Fibroblast of lung (primary cell): ENCODE results near the gene COG8. TPM values are rescaled to one million over a fixed set of nuclear protein-coding genes. Genes with fewer than 3 reads are reported as not detected.

Experiments used
- DNase-seq, 2 donors: peaks; one replicate each; pipeline versions ENCODE4 v3.0.0 to v3.0.0-alpha.2; 2010; ENCODE audit warnings: low read depth in 2 of 2
- H2AFZ ChIP-seq: 2 replicates; pipeline ENCODE4 v1.5.1; 2012; ENCODE audit warnings: low read length, control low read depth, inconsistent platforms
- H3K27ac ChIP-seq: 2 replicates; pipeline ENCODE4 v1.5.1; 2011; ENCODE audit warnings: low read length, control low read depth; ENCODE audit not compliant: insufficient read depth
- H3K27me3 ChIP-seq: 2 replicates; pipeline ENCODE4 v1.5.1; 2011; ENCODE audit warnings: mild to moderate bottlenecking, low read length; ENCODE audit not compliant: control insufficient read depth, insufficient read depth
- H3K36me3 ChIP-seq: 2 replicates; pipeline ENCODE4 v1.5.1; 2011; ENCODE audit warnings: low read length; ENCODE audit not compliant: control insufficient read depth, insufficient read depth
- H3K4me1 ChIP-seq: 2 replicates; pipeline ENCODE4 v1.5.1; 2011; ENCODE audit warnings: low read length; ENCODE audit not compliant: control insufficient read depth, insufficient read depth; ENCODE audit errors: extremely low read depth
- H3K4me2 ChIP-seq: 2 replicates; pipeline ENCODE4 v1.5.1; 2011; ENCODE audit warnings: low read length, control low read depth; ENCODE audit not compliant: insufficient read depth; ENCODE audit errors: extremely low read depth
- H3K4me3 ChIP-seq, 4 experiments: fragments of 200-600 bp in 1 of 4; sonication (generic) in 1 of 4; replicated peaks in 1 of 4; 2 replicates each; pipeline ENCODE4 v1.5.1; 2011 to 2016; ENCODE audit warnings: low read length in 4 of 4, low read depth in 3 of 4, mild to moderate bottlenecking in 3 of 4, control low read depth in 2 of 4, inconsistent platforms in 1 of 4, mixed read lengths in 1 of 4; ENCODE audit not compliant: insufficient read depth in 1 of 4; ENCODE audit errors: control extremely low read depth in 1 of 4
- H3K79me2 ChIP-seq: 2 replicates; pipeline ENCODE4 v1.5.1; 2012; ENCODE audit warnings: mild to moderate bottlenecking, low read length, inconsistent platforms; ENCODE audit not compliant: control insufficient read depth, insufficient read depth
- H3K9ac ChIP-seq: 2 replicates; pipeline ENCODE4 v1.5.1; 2011; ENCODE audit warnings: mild to moderate bottlenecking, low read length, control low read depth; ENCODE audit not compliant: insufficient read depth
- H3K9me3 ChIP-seq: 2 replicates; pipeline ENCODE4 v1.5.1; 2012; ENCODE audit warnings: low read depth, low read length; ENCODE audit not compliant: control insufficient read depth, insufficient read depth
- H4K20me1 ChIP-seq: 2 replicates; pipeline ENCODE4 v1.5.1; 2011; ENCODE audit warnings: low read length; ENCODE audit not compliant: control insufficient read depth, insufficient read depth; ENCODE audit errors: extremely low read depth
- CTCF ChIP-seq, 2 donors: IDR thresholded peaks in 1 of 2; conservative IDR thresholded peaks in 1 of 2; 1 replicate in 1 of 2; 2 replicates in 1 of 2; pipeline ENCODE4 v1.5.1; 2011 to 2012; ENCODE audit warnings: low read length in 2 of 2, control low read depth in 1 of 2, inconsistent platforms in 1 of 2, low read depth in 1 of 2, mild to moderate bottlenecking in 1 of 2
- EZH2 ChIP-seq: IDR thresholded peaks from 2 replicates; pipeline ENCODE4 v1.5.1; 2012; ENCODE audit warnings: low read length, control low read depth, mild to moderate bottlenecking; ENCODE audit errors: missing control alignments
- polyA plus RNA-seq, 2 donors: library from polyadenylated mRNA; depleted of rRNA in 1 of 2; stranded (reverse) in 1 of 2; unstranded in 1 of 2; fragments of >200 nt; gene quantifications; 2 replicates each; pipeline ENCODE4 v1.2.1, GENCODE V29; 2011 to 2012; ENCODE audit warnings: missing spikeins in 1 of 2
- total RNA-seq: library from RNA; depleted of rRNA; stranded (reverse); fragments of >200 nt; gene quantifications from 2 replicates; pipeline ENCODE4 v1.2.1, GENCODE V29; 2014

The COG8 gene
- total and polyA plus RNA-seq, 2 donors (not counting 1 experiment from before 2014, with no cell fraction given), result 20.0 to 29.2 TPM

- Histone ChIP-seq H3K79me2 (peaks cover 2% of the 10 kb centered on the region), H2AFZ (no peak overlapping the region), H4K20me1 (no peaks in the 10 kb centered on the region), H3K27me3 (no peaks in the 10 kb centered on the region), H3K4me2 (no peak overlapping the region), H3K27ac (peak overlapping the region; percentile 26), H3K36me3 (peaks cover 6% of the 10 kb centered on the region), H3K4me3 (no peak overlapping the region), H3K9me3 (no peaks in the 10 kb centered on the region), H3K9ac (no peak overlapping the region), H3K4me1 (no peaks in the 10 kb centered on the region)
- peak; percentile 6 to 45 for TF ChIP-seq CTCF (conservative IDR thresholded peaks at IDR 0.05 in 1 of 2, IDR thresholded peaks at IDR 0.05 in 1 of 2; ENCODE audit: low read depth in 1 of 2, low read length in 2 of 2)
- no peak for TF ChIP-seq EZH2
- peak; percentile 52 to 89 for DNase-seq
Observed at GRCh38 chr16:69286941-69287713, 52.2 kb downstream of the COG8 start.

GRCh38 chr16:69285240-69285639, 54.1 kb downstream of the COG8 start:
- Histone ChIP-seq H3K36me3 (peaks cover 6% of the 10 kb centered on the region), H3K4me2 (no peak overlapping the region), H4K20me1 (no peaks in the 10 kb centered on the region), H3K4me1 (no peaks in the 10 kb centered on the region), H3K79me2 (peaks cover 3% of the 10 kb centered on the region), H3K9me3 (no peaks in the 10 kb centered on the region), H3K27ac (no peak overlapping the region), H3K4me3 (no peak overlapping the region), H3K27me3 (no peaks in the 10 kb centered on the region), H2AFZ (no peak overlapping the region), H3K9ac (no peak overlapping the region)
- no peak for DNase-seq
- no peak for TF ChIP-seq EZH2
- TF ChIP-seq CTCF (conservative IDR thresholded peaks at IDR 0.05 in 1 of 2, IDR thresholded peaks at IDR 0.05 in 1 of 2; ENCODE audit: low read depth in 1 of 2, low read length in 2 of 2), result no peak

DNA sequence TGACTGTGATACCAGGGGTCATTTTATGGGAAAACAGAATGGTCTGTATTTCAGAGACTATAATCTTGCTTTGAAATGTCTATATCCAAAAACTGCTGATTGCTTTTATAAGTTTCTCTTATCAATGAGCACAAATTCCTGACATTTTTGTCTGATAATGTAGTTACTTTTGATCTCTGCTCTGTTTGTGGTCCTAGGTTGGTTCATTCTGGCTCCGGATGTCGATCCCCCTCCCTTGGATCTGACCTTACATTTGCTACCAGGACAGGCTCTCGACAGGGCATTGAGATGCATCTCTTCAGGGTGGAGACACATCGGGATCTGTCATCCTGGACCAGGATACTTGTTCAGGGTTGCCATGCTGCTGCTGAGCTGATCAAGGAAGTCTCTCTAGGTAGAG, 55.5 kb downstream of the COG8 start:
- Histone ChIP-seq H3K4me3 (no peak overlapping the region), H3K27me3 (no peaks in the 10 kb centered on the region), H3K9me3 (no peaks in the 10 kb centered on the region), H2AFZ (no peak overlapping the region), H3K27ac (no peak overlapping the region), H3K79me2 (peaks cover 7% of the 10 kb centered on the region), H3K4me2 (no peak overlapping the region), H3K9ac (no peak overlapping the region), H3K4me1 (no peaks in the 10 kb centered on the region), H3K36me3 (peaks cover 6% of the 10 kb centered on the region), H4K20me1 (no peaks in the 10 kb centered on the region)
- DNase-seq, result no peak
- TF ChIP-seq EZH2 (no peak), CTCF (conservative IDR thresholded peaks at IDR 0.05 in 1 of 2, IDR thresholded peaks at IDR 0.05 in 1 of 2; ENCODE audit: low read depth in 1 of 2, low read length in 2 of 2) (no peak)
